Measurements from ENCODE around the gene MADD.

MADD gene

GRCh38 chr11:47342036-47342803, 72.3 kb downstream of the MADD start:
- no peak for FAIRE-seq

GRCh38 chr11:47342854-47343253, 72.9 kb downstream of the MADD start:
- no peak for FAIRE-seq

- no peak for FAIRE-seq
Observed at GRCh38 chr11:47345890-47346563, 76.1 kb downstream of the MADD start.

GRCh38 chr11:47347137-47347536, 77.2 kb downstream of the MADD start:
- FAIRE-seq: no peak

- no peak for FAIRE-seq
Observed at GRCh38 chr11:47348131-47348802, 78.3 kb downstream of the MADD start.

GRCh38 chr11:47348859-47349258, 78.9 kb downstream of the MADD start:
- no peak for FAIRE-seq

- FAIRE-seq: no peak
Observed at GRCh38 chr11:47349521-47350095, 79.7 kb downstream of the MADD start.

GRCh38 chr11:47350315-47350714, 80.4 kb downstream of the MADD start:
- no peak for FAIRE-seq

GRCh38 chr11:47351156-47352126, 81.5 kb downstream of the MADD start:
- FAIRE-seq: no peak

- no peak for FAIRE-seq
Observed at GRCh38 chr11:47352556-47352955, 82.6 kb downstream of the MADD start, which contains the start of gene MYBPC3. MYBPC3 (minus strand) TSS chr11:47352702; CDS start chr11:47352647, 55 bp downstream.

GRCh38 chr11:47353978-47354774, 84.2 kb downstream of the MADD start:
- FAIRE-seq: no peak

GRCh38 chr11:47354913-47355282, 85.0 kb downstream of the MADD start:
- no peak for FAIRE-seq

GRCh38 chr11:47355283-47356128, 85.6 kb downstream of the MADD start:
- FAIRE-seq: no peak

GRCh38 chr11:47356129-47356997, 86.4 kb downstream of the MADD start:
- no peak for FAIRE-seq

- no peak for FAIRE-seq
Observed at GRCh38 chr11:47356998-47357329, 87.0 kb downstream of the MADD start.

GRCh38 chr11:47357985-47358730, 88.2 kb downstream of the MADD start:
- no peak for FAIRE-seq

GRCh38 chr11:47358731-47359051, 88.8 kb downstream of the MADD start:
- FAIRE-seq: no peak

GRCh38 chr11:47359162-47359561, 89.2 kb downstream of the MADD start:
- no peak for FAIRE-seq

- no peak for FAIRE-seq
Observed at GRCh38 chr11:47359586-47359985, 89.7 kb downstream of the MADD start.
